ENCODE measurements around the gene ATXN1.

The ATXN1 gene

GRCh38 chr6:16761471-16762267, 409 bp upstream of the ATXN1 start:
- DNase-seq = peak; percentile 78

- peak; percentile 63 for DNase-seq
Observed at GRCh38 chr6:16759646-16760515, 1.4 kb downstream of the ATXN1 start.

- no peak for DNase-seq
Observed at GRCh38 chr6:16759181-16759645, 2.0 kb downstream of the ATXN1 start.

- DNase-seq = no peak
Observed at GRCh38 chr6:16758163-16758975, 2.9 kb downstream of the ATXN1 start.

GRCh38 chr6:16757332-16757731, 3.9 kb downstream of the ATXN1 start:
- no peak for DNase-seq

- DNase-seq = no peak
Observed at GRCh38 chr6:16756660-16757255, 4.5 kb downstream of the ATXN1 start.

GRCh38 chr6:16755544-16755943, 5.7 kb downstream of the ATXN1 start:
- DNase-seq = no peak

- no peak for DNase-seq
Observed at GRCh38 chr6:16754876-16755275, 6.4 kb downstream of the ATXN1 start.

GRCh38 chr6:16754274-16754673, 7.0 kb downstream of the ATXN1 start:
- no peak for DNase-seq

- no peak for DNase-seq
Observed at GRCh38 chr6:16753341-16753740, 7.9 kb downstream of the ATXN1 start.

- DNase-seq = no peak
Observed at GRCh38 chr6:16752206-16752866, 8.9 kb downstream of the ATXN1 start.

GRCh38 chr6:16751251-16751946, 9.9 kb downstream of the ATXN1 start:
- DNase-seq = no peak

GRCh38 chr6:16750566-16750965, 10.7 kb downstream of the ATXN1 start:
- DNase-seq = no peak

- no peak for DNase-seq
Observed at GRCh38 chr6:16749516-16750485, 11.5 kb downstream of the ATXN1 start.

- no peak for DNase-seq
Observed at GRCh38 chr6:16748025-16748319, 13.3 kb downstream of the ATXN1 start.

GRCh38 chr6:16747232-16748024, 13.8 kb downstream of the ATXN1 start:
- no peak for DNase-seq

- no peak for DNase-seq
Observed at GRCh38 chr6:16746812-16747211, 14.4 kb downstream of the ATXN1 start.

GRCh38 chr6:16746401-16746800, 14.9 kb downstream of the ATXN1 start:
- no peak for DNase-seq

- DNase-seq = no peak
Observed at GRCh38 chr6:16743664-16744210, 17.5 kb downstream of the ATXN1 start.
